H9 (cell line): ENCODE measurements around the gene SIGLEC14. TPM values are rescaled to one million over a fixed set of nuclear protein-coding genes. Genes with fewer than 3 reads are reported as not detected.

Source experiments
- DNase-seq: peaks from one replicate; pipeline ENCODE4 v3.0.0-alpha.2; 2017
- H2AFZ ChIP-seq: one replicate; pipeline ENCODE4 v1.6.1; 2013; ENCODE audit warnings: mild to moderate bottlenecking, low read length, control low read depth, moderate library complexity
- H2AK5ac ChIP-seq: 2 replicates; pipeline ENCODE4 v1.6.1; 2013; ENCODE audit warnings: low read length, control low read depth, mixed read lengths; ENCODE audit not compliant: insufficient read length
- H2BK120ac ChIP-seq: one replicate; pipeline ENCODE4 v1.6.1; 2013; ENCODE audit warnings: low read depth, mild to moderate bottlenecking, low read length, control low read depth, inconsistent platforms; ENCODE audit not compliant: poor library complexity, severe bottlenecking
- H2BK12ac ChIP-seq: 2 replicates; pipeline ENCODE4 v1.6.1; 2013; ENCODE audit warnings: low read length, control low read depth, mixed read lengths, low read depth; ENCODE audit not compliant: insufficient read length
- H2BK15ac ChIP-seq: 2 replicates; pipeline ENCODE4 v1.6.1; 2013; ENCODE audit warnings: low read depth, low read length, control low read depth
- H2BK20ac ChIP-seq: one replicate; pipeline ENCODE4 v1.6.1; 2013; ENCODE audit warnings: low read depth, mild to moderate bottlenecking, low read length, control low read depth, inconsistent platforms; ENCODE audit not compliant: poor library complexity, severe bottlenecking
- H2BK5ac ChIP-seq: 2 replicates; pipeline ENCODE4 v1.6.1; 2013; ENCODE audit warnings: low read length, control low read depth, mixed read lengths; ENCODE audit not compliant: insufficient read length
- H3K14ac ChIP-seq: 2 replicates; pipeline ENCODE4 v1.6.1; 2013; ENCODE audit warnings: low read length, control low read depth; ENCODE audit not compliant: insufficient read depth
- H3K18ac ChIP-seq: 2 replicates; pipeline ENCODE4 v1.6.1; 2013; ENCODE audit warnings: low read depth, mild to moderate bottlenecking, mixed read lengths, low read length, control low read depth; ENCODE audit not compliant: insufficient read length
- H3K23ac ChIP-seq: 2 replicates; pipeline ENCODE4 v1.6.1; 2013; ENCODE audit warnings: low read length, control low read depth, mixed read lengths, low read depth; ENCODE audit not compliant: insufficient read length
- H3K23me2 ChIP-seq: 2 replicates; pipeline ENCODE4 v1.6.1; 2013; ENCODE audit warnings: low read depth, mild to moderate bottlenecking, mixed read lengths, low read length, control low read depth; ENCODE audit not compliant: insufficient read length, poor library complexity, severe bottlenecking
- H3K27ac ChIP-seq: 2 replicates; pipeline ENCODE4 v1.5.1; 2013; ENCODE audit warnings: low read length, control low read depth, mixed read lengths, low read depth; ENCODE audit not compliant: insufficient read length
- H3K27me3 ChIP-seq: 2 replicates; pipeline ENCODE4 v1.6.1; 2013; ENCODE audit warnings: low read length, control low read depth, inconsistent platforms; ENCODE audit not compliant: insufficient read depth
- H3K4ac ChIP-seq: 2 replicates; pipeline ENCODE4 v1.6.1; 2013; ENCODE audit warnings: low read depth, mild to moderate bottlenecking, control low read depth, inconsistent platforms, low read length, moderate library complexity
- H3K4me1 ChIP-seq: 2 replicates; pipeline ENCODE4 v1.6.1; 2013; ENCODE audit warnings: low read length, control low read depth, inconsistent platforms; ENCODE audit not compliant: insufficient read depth
- H3K4me2 ChIP-seq: 2 replicates; pipeline ENCODE4 v1.6.1; 2013; ENCODE audit warnings: low read length, control low read depth, mixed read lengths; ENCODE audit not compliant: insufficient read length, insufficient read depth
- H3K56ac ChIP-seq: 2 replicates; pipeline ENCODE4 v1.6.1; 2013; ENCODE audit warnings: low read depth, mild to moderate bottlenecking, mixed read lengths, low read length, control low read depth; ENCODE audit not compliant: insufficient read length
- H3K79me1 ChIP-seq: 2 replicates; pipeline ENCODE4 v1.6.1; 2013; ENCODE audit warnings: low read depth, mild to moderate bottlenecking, moderate library complexity, low read length, control low read depth, inconsistent platforms; ENCODE audit not compliant: insufficient read depth, poor library complexity, severe bottlenecking
- H3K79me2 ChIP-seq: 2 replicates; pipeline ENCODE4 v1.6.1; 2013; ENCODE audit warnings: low read length, control low read depth, inconsistent platforms; ENCODE audit not compliant: insufficient read depth
- H3K9ac ChIP-seq: 2 replicates; pipeline ENCODE4 v1.6.1; 2013; ENCODE audit warnings: low read length, control low read depth, mixed read lengths; ENCODE audit not compliant: insufficient read length; ENCODE audit errors: extremely low read depth
- H3K9me3 ChIP-seq: one replicate; pipeline ENCODE4 v1.6.1; 2013; ENCODE audit warnings: low read depth, low read length, inconsistent platforms; ENCODE audit not compliant: control insufficient read depth
- H3T11ph ChIP-seq: one replicate; pipeline ENCODE4 v1.6.1; 2013; ENCODE audit warnings: mild to moderate bottlenecking, low read length, control low read depth, inconsistent platforms
- H4K20me1 ChIP-seq: one replicate; pipeline ENCODE4 v1.6.1; 2013; ENCODE audit not compliant: control insufficient read depth, insufficient read length, insufficient read depth
- H4K5ac ChIP-seq: 2 replicates; pipeline ENCODE4 v1.6.1; 2013; ENCODE audit warnings: low read depth, mild to moderate bottlenecking, mixed read lengths, low read length, control low read depth; ENCODE audit not compliant: insufficient read length
- H4K8ac ChIP-seq: replicated peaks from 2 replicates; pipeline ENCODE4 v1.6.1; 2013; ENCODE audit warnings: low read length, control low read depth, mixed read lengths, low read depth; ENCODE audit not compliant: insufficient read length
- H4K91ac ChIP-seq: 2 replicates; pipeline ENCODE4 v1.6.1; 2013; ENCODE audit warnings: low read depth, mild to moderate bottlenecking, moderate library complexity, mixed read lengths, low read length, control low read depth; ENCODE audit not compliant: insufficient read length
- H3K27ac Mint-ChIP-seq, 3 experiments: 2 replicates in 2 of 3; 3 replicates in 1 of 3; pipeline ENCODE4 v1.8.0; 2020 to 2021; ENCODE audit warnings: mixed read lengths in 3 of 3, mild to moderate bottlenecking in 1 of 3, moderate library complexity in 1 of 3
- H3K27me3 Mint-ChIP-seq: 2 replicates; pipeline ENCODE4 v1.8.0; 2021; ENCODE audit warnings: low read depth, mild to moderate bottlenecking, moderate library complexity, mixed read lengths
- H3K36me3 Mint-ChIP-seq, 3 experiments: 2 replicates in 2 of 3; 3 replicates in 1 of 3; pipeline ENCODE4 v1.8.0; 2020 to 2021; ENCODE audit warnings: low read depth in 3 of 3, mixed read lengths in 3 of 3; ENCODE audit not compliant: insufficient read depth in 1 of 3
- H3K4me1 Mint-ChIP-seq, 2 experiments: 2 replicates each; pipeline ENCODE4 v1.8.0; 2020; ENCODE audit warnings: mixed read lengths in 2 of 2
- H3K4me3 Mint-ChIP-seq, 2 experiments: 2 replicates in 1 of 2; 3 replicates in 1 of 2; pipeline ENCODE4 v1.8.0; 2020 to 2021; ENCODE audit warnings: mild to moderate bottlenecking in 2 of 2, mixed read lengths in 2 of 2, moderate library complexity in 1 of 2
- H3K9me3 Mint-ChIP-seq, 2 experiments: 2 replicates in 1 of 2; 3 replicates in 1 of 2; pipeline ENCODE4 v1.8.0; 2020; ENCODE audit warnings: mild to moderate bottlenecking in 2 of 2, mixed read lengths in 2 of 2, moderate library complexity in 1 of 2
- CTCF ChIP-seq: fragments of 200-600 bp; sonication (generic); conservative IDR thresholded peaks from 3 replicates; pipeline ENCODE4 v1.8.0; 2021; ENCODE audit warnings: antibody characterized with exemption, mild to moderate bottlenecking
- WGBS: extraction: QIAGEN DNeasy Blood & Tissue Kit; methylation state at CpG from one replicate; pipeline ENCODE4 v1.1.7; 2013; ENCODE audit warnings: missing lambda C conversion rate, low lambda C conversion rate, mixed read lengths; ENCODE audit not compliant: insufficient read length; ENCODE audit errors: extremely low coverage; 5-methylcytosine and 5-hydroxymethylcytosine counted together
- total RNA-seq: library from RNA; stranded (reverse); gene quantifications from 2 replicates; pipeline ENCODE4 v1.2.1, GENCODE V29; 2021

Gene SIGLEC14
- total RNA-seq, 1 experiment from 2014 or later, result not detected

GRCh38 chr19:51688671-51689571, 42.3 kb upstream of the SIGLEC14 start:
- Histone ChIP-seq H3K23me2 (peaks cover 29% of the 10 kb centered on the region), H4K5ac (no peak overlapping the region), H2BK12ac (no peak overlapping the region), H2BK20ac (no peak overlapping the region), H3K18ac (no peak overlapping the region), H3K23ac (no peak overlapping the region), H3K9me3 (peaks cover 12% of the 10 kb centered on the region), H3K4me1 (no peaks in the 10 kb centered on the region), H2AK5ac (no peak overlapping the region), H3K27me3 (no peaks in the 10 kb centered on the region), H2BK5ac (no peak overlapping the region), H4K8ac (no peak overlapping the region), H2BK15ac (no peak overlapping the region), H3K79me1 (no peaks in the 10 kb centered on the region), H3K56ac (no peak overlapping the region), H3K9ac (no peak overlapping the region), H4K20me1 (no peaks in the 10 kb centered on the region), H3K79me2 (no peaks in the 10 kb centered on the region; the same call in 1 of the 2 replicates), H3K27ac (no peak overlapping the region), H2BK120ac (no peak overlapping the region), H3K4ac (no peak overlapping the region), H3K14ac (no peak overlapping the region), H3T11ph (no peak overlapping the region), H3K4me2 (peak overlapping the region; percentile 91), H2AFZ (no peak overlapping the region), H4K91ac (no peak overlapping the region)
- peaks cover 19 to 20% of the 10 kb centered on the region in 2 experiments for H3K9me3 Mint-ChIP-seq
- peak overlapping the region; percentile 87 to 92 for H3K4me3 Mint-ChIP-seq
- peaks cover 36 to 37% of the 10 kb centered on the region in 2 experiments for H3K4me1 Mint-ChIP-seq
- peak overlapping the region; percentile 12 to 89 (median 87); a peak in 5 of 7 replicates for H3K27ac Mint-ChIP-seq
- peaks cover 4 to 21% (median 5%) of the 10 kb centered on the region in 3 experiments; a peak in 5 of 7 replicates for H3K36me3 Mint-ChIP-seq
- no CpG with 5 or more reads among the region's 63 CpGs for WGBS
- TF ChIP-seq CTCF, result no peak
- DNase-seq, result peak; percentile 87
- H3K27me3 Mint-ChIP-seq, result 0 out of 2 replicates have a peak, but pooled peaks cover 2% of the 10 kb centered on the region
